Endodermal cell (in vitro differentiated cells): ENCODE measurements around the gene TRIM62. TPM values are rescaled to one million over a fixed set of nuclear protein-coding genes. Genes with fewer than 3 reads are reported as not detected.

Source experiments
- DNase-seq: peaks from one replicate; pipeline ENCODE4 v3.0.0-alpha.2; 2017
- H3K27ac ChIP-seq: 2 replicates; pipeline ENCODE4 v1.5.1; 2013; ENCODE audit warnings: mild to moderate bottlenecking, low read depth, low read length, moderate library complexity
- H3K27me3 ChIP-seq: 2 replicates; pipeline ENCODE4 v1.6.1; 2013; ENCODE audit warnings: mild to moderate bottlenecking, low read length, moderate library complexity; ENCODE audit not compliant: insufficient read depth, control insufficient read depth, poor library complexity, severe bottlenecking
- H3K36me3 ChIP-seq: 2 replicates; pipeline ENCODE4 v1.7.0; 2013; ENCODE audit warnings: mild to moderate bottlenecking, low read length, moderate library complexity; ENCODE audit not compliant: control insufficient read depth, insufficient read depth
- H3K4me1 ChIP-seq: one replicate; pipeline ENCODE4 v1.7.0; 2013; ENCODE audit warnings: low read length; ENCODE audit not compliant: control insufficient read depth, insufficient read depth
- H3K4me3 ChIP-seq: 2 replicates; pipeline ENCODE4 v1.5.1; 2013; ENCODE audit warnings: mild to moderate bottlenecking, low read length, moderate library complexity
- H3K9ac ChIP-seq: 2 replicates; pipeline ENCODE4 v1.6.1; 2013; ENCODE audit warnings: mild to moderate bottlenecking, low read length, moderate library complexity; ENCODE audit not compliant: poor library complexity, severe bottlenecking; ENCODE audit errors: extremely low read depth
- H3K9me3 ChIP-seq: 2 replicates; pipeline ENCODE4 v1.6.1; 2013; ENCODE audit warnings: mild to moderate bottlenecking, low read length, moderate library complexity; ENCODE audit not compliant: control insufficient read depth
- H3K27ac Mint-ChIP-seq: 2 replicates; pipeline ENCODE4 v1.8.0; 2020; ENCODE audit warnings: mixed read lengths
- H3K27me3 Mint-ChIP-seq: 2 replicates; pipeline ENCODE4 v1.8.0; 2021; ENCODE audit warnings: mild to moderate bottlenecking, mixed read lengths; ENCODE audit not compliant: insufficient read depth
- H3K36me3 Mint-ChIP-seq: 2 replicates; pipeline ENCODE4 v1.8.0; 2020; ENCODE audit warnings: low read depth, mixed read lengths
- H3K4me1 Mint-ChIP-seq: 2 replicates; pipeline ENCODE4 v1.8.0; 2020; ENCODE audit warnings: mixed read lengths
- H3K4me3 Mint-ChIP-seq: 2 replicates; pipeline ENCODE4 v1.8.0; 2020; ENCODE audit warnings: mild to moderate bottlenecking, moderate library complexity, mixed read lengths
- H3K9me3 Mint-ChIP-seq: 2 replicates; pipeline ENCODE4 v1.8.0; 2020; ENCODE audit warnings: mild to moderate bottlenecking, mixed read lengths
- CTCF ChIP-seq: fragments of 200-600 bp; sonication (generic); conservative IDR thresholded peaks from 2 replicates; pipeline ENCODE4 v1.5.0; 2021; ENCODE audit warnings: antibody characterized with exemption, mild to moderate bottlenecking
- WGBS, 2 experiments: methylation state at CpG; one replicate each; pipeline versions ENCODE4 v1.1.5 to v1.1.7; 2013; ENCODE audit warnings: missing lambda C conversion rate in 2 of 2, mixed read lengths in 1 of 2; ENCODE audit not compliant: insufficient coverage in 1 of 2, insufficient read length in 1 of 2; 5-methylcytosine and 5-hydroxymethylcytosine counted together
- total RNA-seq, 2 donors: library from RNA; stranded (reverse); fragmentation: NEBNext Ultra II Directional in 1 of 2; extraction: Animal tissue kit (Norgen Biotek cat#: 25700) in 1 of 2; gene quantifications; 2 replicates in 1 of 2; 3 replicates in 1 of 2; pipeline ENCODE4 v1.2.1, GENCODE V29; 2021

The TRIM62 gene
- total RNA-seq, 2 donors from 2014 or later: 5.1 to 6.0 TPM

- H3K9me3 ChIP-seq: no peaks in the 10 kb centered on the region
- H3K27ac ChIP-seq: peak overlapping the region; percentile 96
- H3K4me1 ChIP-seq: peaks cover 4% of the 10 kb centered on the region
- TF ChIP-seq CTCF: no peak
- WGBS, 2 experiments: 96 to 100% methylated on average over 2 of the region's 2 CpGs
- peaks cover 14% of the 10 kb centered on the region for H3K36me3 Mint-ChIP-seq
- H3K4me1 Mint-ChIP-seq: peaks cover 8% of the 10 kb centered on the region
- H3K27me3 ChIP-seq: no peaks in the 10 kb centered on the region
- H3K9me3 Mint-ChIP-seq: no peaks in the 10 kb centered on the region
- H3K27me3 Mint-ChIP-seq: no peaks in the 10 kb centered on the region
- DNase-seq: no peak
- H3K36me3 ChIP-seq: no peaks in the 10 kb centered on the region
- H3K4me3 Mint-ChIP-seq: no peak overlapping the region
- H3K4me3 ChIP-seq: no peak overlapping the region
- H3K9ac ChIP-seq: no peak overlapping the region
- H3K27ac Mint-ChIP-seq: peak overlapping the region; percentile 83
These were observed 28.2 kb downstream of the TRIM62 start for GRCh38 chr1:33153650-33154049.

GRCh38 chr1:33152685-33153432 lies 29.0 kb downstream of the TRIM62 start:
- DNase-seq: peak; percentile 92
- Mint-ChIP-seq H3K27ac (peak overlapping the region; percentile 90), H3K9me3 (no peaks in the 10 kb centered on the region), H3K27me3 (no peaks in the 10 kb centered on the region), H3K4me3 (peak overlapping the region; percentile 12), H3K36me3 (peaks cover 11% of the 10 kb centered on the region), H3K4me1 (peaks cover 8% of the 10 kb centered on the region)
- H3K4me1 ChIP-seq: peaks cover 4% of the 10 kb centered on the region
- no peaks in the 10 kb centered on the region for H3K9me3 ChIP-seq
- no peak overlapping the region for H3K4me3 ChIP-seq
- no peaks in the 10 kb centered on the region for H3K36me3 ChIP-seq
- WGBS, 2 experiments: 41 to 54% methylated on average over 2 of the region's 2 CpGs
- H3K9ac ChIP-seq: no peak overlapping the region
- TF ChIP-seq CTCF: no peak
- H3K27me3 ChIP-seq: no peaks in the 10 kb centered on the region
- peak overlapping the region; percentile 96 for H3K27ac ChIP-seq

- Histone ChIP-seq H3K4me1 (peaks cover 4% of the 10 kb centered on the region), H3K27me3 (no peaks in the 10 kb centered on the region), H3K36me3 (no peaks in the 10 kb centered on the region), H3K27ac (peak overlapping the region; percentile 96), H3K4me3 (no peak overlapping the region), H3K9me3 (no peaks in the 10 kb centered on the region), H3K9ac (no peak overlapping the region)
- Mint-ChIP-seq H3K9me3 (no peaks in the 10 kb centered on the region), H3K27ac (peak overlapping the region; percentile 48), H3K4me1 (peaks cover 8% of the 10 kb centered on the region), H3K4me3 (no peak overlapping the region), H3K27me3 (no peaks in the 10 kb centered on the region), H3K36me3 (peaks cover 9% of the 10 kb centered on the region)
- no peak for TF ChIP-seq CTCF
- peak; percentile 58 for DNase-seq
- WGBS, 2 experiments: 82 to 83% methylated on average over 4 to 7 of the region's 7 CpGs
These were observed 30.7 kb downstream of the TRIM62 start for GRCh38 chr1:33151116-33151515.
